Activated CD8-positive, alpha-beta memory T cell treated with anti-CD3 and anti-CD28 coated beads, Interleukin-2, amount 50 U/mL, for 24 hours (primary cell): ENCODE measurements around the gene BACH2.

ENCODE experiments used
- DNase-seq: peaks from one replicate; pipeline ENCODE4 v3.0.0-alpha.2; 2020; ENCODE audit errors: extremely low read depth

Gene BACH2

DNA sequence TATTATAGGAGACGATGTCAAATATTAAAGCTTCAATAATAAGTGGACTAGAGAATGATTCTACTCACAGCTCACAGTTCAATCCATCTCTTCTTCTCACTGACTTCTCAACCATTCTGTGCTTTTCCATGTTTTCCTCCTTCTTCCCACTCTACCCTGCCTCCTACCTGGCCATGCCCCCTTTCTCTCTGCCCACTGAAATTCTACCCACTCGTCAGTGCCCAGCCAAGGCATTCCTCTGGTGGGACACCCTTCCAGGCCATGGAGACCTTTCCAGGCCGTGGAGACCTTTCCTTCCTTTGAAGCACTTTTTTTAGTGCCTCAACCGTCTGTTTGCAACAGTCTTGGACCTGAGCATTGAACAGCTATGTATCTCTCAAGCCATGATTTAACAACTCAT lies 18.5 kb downstream of the BACH2 start:
- no peak for DNase-seq

DNA sequence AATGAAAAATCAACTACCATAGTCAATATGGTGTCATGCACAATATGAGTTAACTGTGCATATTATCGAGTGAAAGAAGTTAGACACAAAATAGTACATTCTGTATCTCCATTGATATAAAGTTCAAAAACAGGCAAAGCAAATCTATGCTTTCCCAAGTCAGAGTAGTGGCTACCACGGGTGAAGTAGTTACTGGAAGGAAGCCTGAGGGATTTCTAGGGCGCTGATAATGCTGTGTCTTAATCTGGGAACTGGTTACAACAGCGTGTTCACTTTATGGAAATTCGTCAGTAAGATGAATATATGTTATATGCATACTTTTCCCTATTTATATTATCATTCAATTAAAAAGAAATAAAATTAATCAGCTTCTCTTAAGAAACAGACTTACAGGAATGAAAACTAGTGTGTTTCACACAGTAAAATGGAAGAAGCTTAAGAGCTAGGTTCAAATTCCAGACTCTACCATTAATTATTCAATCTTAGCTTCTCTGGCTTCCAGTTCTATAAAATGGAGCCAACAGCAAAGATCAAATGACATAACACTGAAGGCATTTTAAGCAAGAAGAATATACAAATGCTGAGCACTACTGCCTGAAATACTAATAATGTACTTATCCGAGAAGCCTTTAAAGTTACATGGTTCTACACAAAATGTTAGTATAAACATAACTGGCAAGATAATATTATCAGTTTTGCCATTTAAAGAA lies 19.2 kb downstream of the BACH2 start:
- DNase-seq = no peak

DNA sequence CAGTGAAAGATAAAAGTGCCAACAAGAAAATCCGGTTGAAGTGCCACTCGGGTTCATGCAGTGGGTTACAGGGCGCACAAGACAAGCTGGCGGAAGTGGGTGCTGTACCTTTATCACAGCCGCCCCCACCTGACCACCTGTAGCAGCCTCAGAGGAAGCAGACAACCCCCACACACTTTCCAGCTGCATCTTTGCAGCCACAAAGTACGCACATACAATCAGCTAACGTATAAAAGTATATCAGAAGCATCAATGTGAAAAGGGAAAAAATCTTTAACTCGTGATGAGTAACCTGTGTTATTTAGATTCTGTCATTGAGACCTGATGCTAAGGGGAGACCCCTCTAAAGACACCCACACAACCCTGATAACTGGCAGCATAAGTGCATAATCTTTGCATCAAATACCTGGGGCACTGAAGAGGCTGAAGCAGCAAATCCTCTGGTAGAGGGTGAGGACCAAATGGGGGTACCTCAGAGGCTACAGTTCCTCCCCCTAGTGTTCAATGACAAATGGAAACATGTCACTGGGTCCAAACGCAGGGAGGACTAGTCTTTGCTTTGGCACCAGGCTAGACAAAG lies 22.1 kb downstream of the BACH2 start:
- peak; percentile 88 for DNase-seq

DNA sequence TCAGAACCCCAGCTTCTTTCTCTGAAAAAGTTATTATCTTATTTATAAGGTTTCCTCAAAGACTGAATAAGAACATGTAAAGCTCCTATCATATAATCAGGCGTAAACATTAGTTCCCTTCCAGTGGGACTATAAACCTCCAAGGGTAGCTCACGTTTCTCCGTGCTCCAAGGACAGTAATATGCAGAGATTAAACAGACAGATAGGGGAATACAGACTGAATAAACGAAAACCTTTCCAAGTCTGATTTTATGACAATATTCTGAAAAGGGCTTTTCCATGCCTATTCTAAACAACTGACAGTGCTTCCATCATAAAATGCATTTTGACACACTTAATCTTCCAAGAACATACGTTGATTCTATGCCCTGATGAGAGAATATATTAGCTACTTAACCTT lies 22.8 kb downstream of the BACH2 start:
- no peak for DNase-seq

DNA sequence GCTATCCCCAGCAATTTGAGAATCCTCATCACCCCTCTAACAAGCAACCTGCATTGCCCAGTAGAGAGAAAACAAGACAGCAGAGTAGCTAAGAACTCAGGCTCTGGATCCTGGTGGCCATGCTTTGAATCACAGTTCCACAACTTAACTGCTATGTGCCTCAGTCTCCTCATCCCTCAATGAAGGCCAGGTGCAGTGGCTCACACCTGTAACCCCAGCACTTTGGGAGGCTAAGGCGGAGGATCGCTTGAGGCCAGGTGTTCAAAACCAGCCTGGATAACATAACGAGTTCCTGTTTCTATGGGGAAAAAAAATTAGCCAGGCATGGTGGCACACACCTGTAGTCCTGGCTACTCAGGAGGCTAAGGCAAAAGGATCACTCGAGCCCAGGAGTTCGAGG lies 23.7 kb downstream of the BACH2 start:
- no peak for DNase-seq

DNA sequence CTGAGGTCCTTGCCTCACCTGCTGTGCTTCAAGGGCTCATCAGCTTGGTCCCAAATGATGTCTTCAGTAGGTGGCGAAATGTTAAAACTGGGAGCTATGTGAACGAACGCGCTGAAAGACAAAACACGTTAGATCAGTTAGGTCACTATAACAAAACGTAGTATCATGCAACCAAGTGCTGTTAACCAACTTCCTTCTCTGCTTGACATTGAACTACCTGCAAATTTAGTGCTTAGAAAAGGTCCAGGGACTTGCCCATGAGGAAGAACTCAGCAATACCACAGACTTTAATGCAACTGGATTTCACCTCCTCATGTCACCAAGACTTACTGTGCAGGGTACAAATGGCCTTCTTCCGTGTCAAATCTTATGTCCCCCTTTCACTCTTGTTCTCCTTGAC lies 24.8 kb downstream of the BACH2 start:
- DNase-seq = no peak

DNA sequence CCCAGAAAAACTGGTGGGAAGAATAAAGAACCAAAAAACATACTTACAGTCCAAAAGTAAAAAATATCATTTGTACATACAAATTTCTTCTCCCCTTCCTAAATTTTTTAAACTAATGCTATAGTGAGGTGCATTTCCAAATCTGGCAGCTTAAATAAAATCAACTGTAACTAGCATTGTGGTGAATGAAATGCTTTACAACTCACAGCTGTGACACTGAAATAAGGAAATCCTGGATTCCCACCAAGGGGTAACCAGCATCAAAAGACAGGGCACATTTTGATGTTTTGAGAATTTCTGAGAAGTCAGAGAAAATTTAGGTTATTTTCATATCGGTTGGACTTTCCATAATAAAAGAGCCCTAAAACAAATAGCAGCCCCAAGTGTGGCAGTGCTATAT lies 27.3 kb downstream of the BACH2 start:
- no peak for DNase-seq

DNA sequence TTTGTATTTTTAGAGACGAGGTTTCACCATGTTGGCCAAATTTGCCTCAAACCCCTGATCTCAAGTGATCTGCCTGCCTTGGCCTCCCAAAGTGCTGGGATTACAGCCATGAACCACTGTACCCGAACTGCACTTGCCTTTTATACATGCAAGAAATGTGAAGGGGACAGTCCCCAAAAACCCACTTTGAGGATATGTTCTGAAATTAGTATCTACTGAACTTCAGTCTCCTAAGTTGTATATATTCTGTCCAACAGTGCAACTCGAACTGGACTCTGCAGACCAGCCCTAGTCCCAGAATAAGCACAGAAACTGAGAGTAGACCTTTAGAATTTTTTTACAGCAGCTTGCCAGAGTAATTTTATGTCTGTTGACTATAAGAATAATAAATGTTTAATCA lies 28.5 kb downstream of the BACH2 start:
- DNase-seq = no peak

DNA sequence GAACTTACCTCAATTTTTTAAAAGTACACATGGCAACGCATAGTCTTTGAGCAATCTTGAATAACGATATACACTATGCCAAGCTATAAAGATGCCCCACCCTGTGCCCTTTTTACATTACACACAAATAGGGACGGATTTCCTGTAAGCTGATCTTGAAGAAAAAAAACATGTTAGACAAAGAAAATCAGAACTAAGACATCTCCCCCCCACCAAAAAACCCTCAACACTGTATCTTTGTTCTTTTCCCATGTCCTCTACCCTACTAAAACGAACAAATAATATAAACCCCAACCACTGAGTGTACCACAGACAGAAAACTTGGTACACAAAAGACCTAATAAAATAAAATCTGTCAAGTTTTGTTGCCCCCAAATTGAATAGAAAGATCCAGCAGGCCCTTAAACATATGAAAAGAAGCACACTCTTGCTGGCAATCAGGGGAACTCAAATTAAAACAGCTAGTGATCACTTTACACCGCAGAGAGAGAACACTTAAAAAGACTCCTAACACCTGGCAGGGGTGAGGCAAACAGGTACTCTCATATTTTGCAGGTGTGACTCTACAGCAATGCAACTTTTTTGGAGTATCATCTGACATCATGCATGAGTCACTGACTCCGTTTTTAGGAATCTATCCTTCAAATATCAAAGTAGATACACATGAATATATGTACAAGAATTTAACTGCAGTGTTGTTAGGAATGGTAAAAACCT lies 29.6 kb downstream of the BACH2 start:
- DNase-seq = no peak

DNA sequence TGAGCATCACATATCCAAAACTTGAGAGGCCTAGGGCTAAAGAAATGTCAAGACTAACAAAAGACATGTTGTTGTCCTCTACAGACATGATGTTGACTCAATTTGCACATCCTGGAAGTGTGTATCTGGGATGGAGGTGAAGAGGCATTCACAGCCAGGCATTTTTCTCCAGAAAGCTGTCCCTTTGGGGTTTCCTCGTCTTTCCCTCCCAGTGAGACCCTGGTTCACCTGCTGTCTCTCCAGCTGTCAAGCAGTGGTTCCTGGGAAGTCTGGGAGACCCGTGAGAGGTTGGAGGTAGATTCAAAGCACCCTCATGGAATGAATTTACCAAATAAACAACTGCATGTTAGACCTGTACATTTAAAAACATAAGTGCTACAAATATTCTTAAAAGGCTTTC lies 32.1 kb downstream of the BACH2 start:
- no peak for DNase-seq

DNA sequence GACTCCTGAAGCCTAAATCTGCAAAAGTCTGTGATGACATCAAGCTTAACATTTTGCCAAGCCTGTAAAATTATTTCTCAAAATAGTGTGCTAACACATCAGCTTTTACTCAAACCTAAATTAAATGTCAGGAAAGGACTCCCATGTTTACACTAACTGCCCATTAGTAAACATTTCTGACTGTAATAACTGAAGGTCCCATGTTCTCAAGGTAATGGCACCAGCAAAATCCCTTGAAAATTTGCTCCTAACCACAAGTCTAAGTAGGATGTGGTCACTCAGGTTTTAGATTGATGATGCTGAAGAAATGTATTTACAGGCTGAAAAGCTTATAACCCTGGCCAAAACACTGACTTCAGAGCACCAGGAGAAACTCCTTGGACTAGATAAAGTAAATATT lies 33.0 kb downstream of the BACH2 start:
- no peak for DNase-seq

DNA sequence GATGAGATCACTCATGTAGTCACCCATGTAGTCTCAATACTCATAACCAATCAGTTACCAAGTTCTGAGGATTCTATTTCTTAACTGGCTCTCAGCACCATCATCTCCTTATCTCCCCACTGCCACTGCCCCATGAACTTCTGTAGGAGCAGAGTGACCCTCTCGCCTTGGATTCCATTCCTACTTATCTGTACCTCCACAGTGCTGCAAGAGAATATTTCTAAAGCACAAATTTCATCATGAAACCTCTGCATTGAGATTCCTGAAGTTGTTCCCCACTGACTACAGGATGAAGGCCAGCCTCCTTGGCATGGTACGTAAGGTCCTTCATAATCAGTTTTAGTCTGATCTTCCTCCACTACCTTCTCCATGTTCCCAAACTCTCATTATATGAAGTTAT lies 34.8 kb downstream of the BACH2 start:
- no peak for DNase-seq

DNA sequence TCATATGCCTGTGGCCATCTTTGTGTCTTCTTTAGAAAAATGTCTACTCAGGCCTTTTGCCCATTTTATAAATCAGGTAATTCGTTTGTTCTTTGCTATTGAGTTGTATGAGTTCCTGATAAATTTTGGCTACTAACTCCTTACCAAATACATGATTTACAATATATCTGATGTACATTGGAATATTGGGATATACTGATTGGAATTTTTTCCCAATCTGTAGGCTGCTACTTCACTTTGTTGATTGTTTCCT lies 39.2 kb downstream of the BACH2 start:
- DNase-seq = no peak

DNA sequence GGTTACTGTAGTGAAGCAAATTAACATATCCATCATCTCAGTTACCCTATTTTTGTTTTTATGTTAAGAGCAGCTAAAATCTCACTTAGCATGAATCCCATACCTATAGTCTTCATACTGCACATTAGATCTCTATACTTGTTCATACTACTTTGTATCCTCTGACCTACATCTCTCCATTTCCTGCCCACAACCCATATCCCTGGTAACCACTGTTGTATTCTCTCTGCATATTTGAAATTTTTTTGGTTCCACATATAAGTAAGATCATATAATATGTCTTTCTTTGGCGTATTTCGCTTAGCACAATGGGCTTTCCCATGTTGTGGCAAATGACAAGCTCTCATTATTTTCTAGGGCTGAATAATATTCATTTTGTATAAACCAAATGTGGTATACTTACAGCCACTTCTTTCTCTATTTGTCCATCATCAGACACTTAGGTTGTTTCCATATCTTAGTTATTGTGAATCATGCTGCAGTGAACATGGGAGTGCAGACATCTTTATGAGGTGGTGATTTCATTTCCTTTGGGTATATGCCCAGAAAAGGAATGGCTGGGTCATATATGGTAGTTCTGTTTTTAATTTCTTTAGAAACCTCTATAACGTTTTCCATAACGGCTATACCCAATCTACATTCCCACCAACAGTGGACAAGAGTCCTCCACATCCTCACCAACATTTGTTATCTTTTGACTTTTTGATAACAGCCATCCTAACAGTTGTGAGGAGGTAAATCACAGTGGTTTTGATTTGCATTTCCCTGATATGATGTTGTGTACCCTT lies 39.8 kb downstream of the BACH2 start:
- no peak for DNase-seq

DNA sequence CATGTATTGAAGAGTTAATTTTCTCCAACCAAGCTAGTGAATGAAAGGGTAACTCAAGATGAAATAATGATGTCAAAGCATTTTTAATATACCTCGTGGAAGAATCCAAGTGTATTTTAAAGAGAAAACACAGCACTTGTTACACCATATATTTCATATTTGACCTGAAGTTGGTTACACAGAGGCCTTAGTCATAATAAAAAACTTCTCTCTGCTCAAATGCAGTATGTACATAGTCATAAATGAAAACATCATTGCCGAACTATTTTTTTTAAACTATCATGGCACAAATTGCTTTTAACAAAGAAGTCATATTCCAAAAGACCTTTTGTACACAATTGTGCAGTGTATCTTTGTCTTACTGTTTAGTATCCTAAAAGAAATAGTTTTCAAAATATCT lies 43.0 kb downstream of the BACH2 start:
- no peak for DNase-seq

DNA sequence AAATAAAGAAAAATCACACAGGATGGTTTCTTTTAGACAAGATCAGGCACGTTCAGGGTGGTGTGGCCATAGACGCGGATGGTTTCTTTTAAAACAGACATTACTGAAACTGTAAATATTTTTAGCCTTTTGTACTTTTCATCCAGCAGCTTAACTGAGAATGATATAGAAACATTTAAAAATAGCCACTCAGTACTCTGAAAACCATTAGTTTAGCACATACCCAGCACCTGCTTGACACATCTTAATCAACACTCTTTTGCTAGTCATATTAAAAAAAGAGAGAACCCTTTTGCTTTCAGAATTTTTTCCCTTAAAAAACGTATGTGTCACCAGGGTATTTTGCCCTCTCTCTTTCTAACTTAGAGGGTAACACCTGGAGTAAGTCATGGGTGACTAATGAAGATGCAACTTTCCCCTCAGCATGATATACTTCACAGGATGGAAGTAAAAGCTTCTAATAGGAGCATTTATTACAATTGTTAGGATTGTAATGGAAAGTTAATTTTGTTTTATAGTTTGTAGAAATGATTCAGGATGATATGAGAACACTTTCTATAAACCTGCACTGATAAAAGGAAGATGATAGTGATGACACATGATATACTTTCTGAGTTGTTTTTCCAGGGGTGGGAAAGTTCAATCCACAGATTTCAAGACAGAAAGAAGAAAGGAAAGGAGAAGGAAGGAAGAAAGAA lies 45.2 kb downstream of the BACH2 start:
- DNase-seq = no peak

DNA sequence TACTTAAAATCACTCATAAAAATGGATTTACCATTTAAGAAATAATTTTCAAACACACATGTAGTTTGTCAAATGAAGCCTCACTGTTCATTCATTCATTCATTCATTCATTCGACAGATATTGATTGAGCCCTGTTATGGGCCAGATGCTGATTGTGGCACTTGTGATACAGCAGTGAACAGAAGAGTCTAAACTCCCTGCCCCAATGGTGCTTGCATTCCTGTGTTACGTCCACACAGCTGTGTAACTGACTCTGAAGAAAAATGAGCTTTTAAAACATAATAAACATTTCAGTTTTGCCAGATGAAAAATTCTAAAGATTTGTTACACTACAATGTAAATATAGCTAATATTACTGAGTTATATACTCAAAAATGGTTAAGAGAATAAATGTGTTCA lies 46.2 kb downstream of the BACH2 start:
- no peak for DNase-seq

DNA sequence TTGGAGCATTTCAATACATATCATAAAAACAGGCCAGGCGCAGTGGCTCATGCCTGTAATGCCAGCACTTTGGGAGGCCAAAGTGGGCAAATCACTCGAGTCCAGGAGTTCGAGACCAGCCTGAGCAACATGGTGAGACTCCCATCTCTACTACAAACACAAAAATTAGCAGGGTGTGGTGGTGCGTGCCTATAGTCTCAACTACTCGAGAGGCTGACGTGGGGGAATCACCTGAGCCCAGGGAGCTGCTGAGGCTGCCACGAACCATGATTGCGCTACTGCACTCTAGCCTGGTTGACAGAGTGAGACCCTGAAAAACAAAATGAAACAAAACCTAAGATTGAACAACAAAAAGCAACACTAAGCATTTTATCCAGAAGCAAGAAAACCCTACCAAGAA lies 47.2 kb downstream of the BACH2 start:
- no peak for DNase-seq

DNA sequence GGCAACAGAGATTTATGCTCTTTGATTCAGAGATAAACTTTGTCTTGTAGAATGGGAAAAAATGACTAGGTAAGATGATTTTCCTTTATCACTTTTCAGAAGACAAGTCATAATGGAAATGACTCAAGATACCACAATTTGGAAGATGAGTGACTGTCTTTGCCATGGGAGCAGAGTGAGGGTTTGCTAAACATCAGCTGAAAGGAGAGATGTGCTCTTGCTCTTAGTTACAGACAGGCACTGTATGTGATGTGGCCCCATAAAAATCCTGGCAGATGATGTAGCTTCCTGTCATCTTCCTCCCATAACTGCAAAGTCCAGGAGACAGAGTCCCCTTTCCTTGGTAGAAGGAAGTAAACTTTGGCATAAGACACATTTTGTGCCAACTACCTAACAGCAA lies 47.6 kb downstream of the BACH2 start:
- peak; percentile 20 for DNase-seq

DNA sequence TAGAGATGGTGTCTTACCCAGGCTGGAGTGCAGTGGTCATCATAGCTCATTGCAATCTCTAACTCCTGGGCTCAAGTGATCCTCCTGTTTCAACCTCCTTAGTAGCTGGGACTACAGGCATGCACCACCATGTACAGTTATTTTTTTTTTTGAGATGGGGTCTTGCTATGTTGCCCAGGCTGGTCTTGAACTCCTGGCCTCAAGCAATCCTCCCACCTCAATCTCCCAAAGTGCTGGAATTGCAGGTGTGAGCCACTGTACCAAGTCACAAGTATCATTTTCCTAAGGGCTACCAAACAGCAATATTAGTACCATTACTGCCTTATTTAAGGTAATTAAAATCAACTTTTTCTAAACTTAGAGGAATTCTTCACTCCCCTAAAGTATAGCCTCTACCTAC lies 49.4 kb downstream of the BACH2 start:
- no peak for DNase-seq

DNA sequence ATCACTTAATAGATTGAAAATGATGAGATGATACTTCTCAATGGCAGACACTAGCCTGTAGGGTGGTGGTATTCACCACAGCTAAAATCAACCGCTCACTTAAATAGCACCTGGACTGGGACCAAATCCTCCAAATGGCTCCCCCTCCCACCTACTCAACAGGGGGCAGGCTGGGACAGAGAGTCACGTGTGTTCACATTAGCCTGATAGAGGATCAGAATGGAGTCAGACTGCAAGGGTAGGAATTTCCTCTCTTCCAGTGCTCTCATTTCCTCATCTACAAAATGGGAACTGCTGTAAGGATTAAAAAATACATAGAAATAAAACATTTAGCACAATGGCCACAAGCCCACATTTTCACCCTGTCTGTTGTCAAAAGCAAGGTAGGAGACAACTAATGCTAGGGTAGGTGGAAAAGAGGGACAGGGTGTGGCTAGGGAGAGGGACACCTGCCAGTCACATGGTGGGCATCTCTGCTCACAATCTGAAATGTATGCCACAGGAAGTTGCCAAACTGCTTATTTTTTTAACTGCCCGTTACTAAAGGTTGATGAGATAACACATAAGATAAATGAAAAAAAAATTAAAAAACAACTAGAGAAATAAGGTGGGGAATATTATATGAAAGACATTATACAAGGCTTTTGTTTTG lies 55.3 kb downstream of the BACH2 start:
- DNase-seq = no peak
